ENCODE data around the gene KRT14. TPM values are rescaled to one million over a fixed set of nuclear protein-coding genes. Genes with fewer than 3 reads are reported as not detected.
A peak's percentile ranks its signal among the peaks of the same experiment; 100 is the strongest.

KRT14 gene
- total RNA-seq, 1 donor from 2014 or later, result 0.19 TPM

GRCh38 chr17:41556306-41556705 lies 30.4 kb downstream of the KRT14 start:
- peak overlapping the region; percentile 3 for H3K27ac Mint-ChIP-seq
- TF ChIP-seq, protein P1, sequence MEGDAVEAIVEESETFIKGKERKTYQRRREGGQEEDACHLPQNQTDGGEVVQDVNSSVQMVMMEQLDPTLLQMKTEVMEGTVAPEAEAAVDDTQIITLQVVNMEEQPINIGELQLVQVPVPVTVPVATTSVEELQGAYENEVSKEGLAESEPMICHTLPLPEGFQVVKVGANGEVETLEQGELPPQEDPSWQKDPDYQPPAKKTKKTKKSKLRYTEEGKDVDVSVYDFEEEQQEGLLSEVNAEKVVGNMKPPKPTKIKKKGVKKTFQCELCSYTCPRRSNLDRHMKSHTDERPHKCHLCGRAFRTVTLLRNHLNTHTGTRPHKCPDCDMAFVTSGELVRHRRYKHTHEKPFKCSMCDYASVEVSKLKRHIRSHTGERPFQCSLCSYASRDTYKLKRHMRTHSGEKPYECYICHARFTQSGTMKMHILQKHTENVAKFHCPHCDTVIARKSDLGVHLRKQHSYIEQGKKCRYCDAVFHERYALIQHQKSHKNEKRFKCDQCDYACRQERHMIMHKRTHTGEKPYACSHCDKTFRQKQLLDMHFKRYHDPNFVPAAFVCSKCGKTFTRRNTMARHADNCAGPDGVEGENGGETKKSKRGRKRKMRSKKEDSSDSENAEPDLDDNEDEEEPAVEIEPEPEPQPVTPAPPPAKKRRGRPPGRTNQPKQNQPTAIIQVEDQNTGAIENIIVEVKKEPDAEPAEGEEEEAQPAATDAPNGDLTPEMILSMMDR (conservative IDR thresholded peaks at IDR 0.05), result no peak

GRCh38 chr17:41555105-41555887 lies 31.4 kb downstream of the KRT14 start:
- Mint-ChIP-seq H3K36me3 (no peaks in the 10 kb centered on the region), H3K27ac (no peak overlapping the region), H3K9me3 (no peaks in the 10 kb centered on the region), H3K4me1 (ENCODE audit: unreplicated experiment) (peaks cover 8% of the 10 kb centered on the region), H3K4me3 (no peak overlapping the region), H3K27me3 (peaks cover 2% of the 10 kb centered on the region)
- TF ChIP-seq, protein P1 (conservative IDR thresholded peaks at IDR 0.05), result no peak
- no peak for DNase-seq (ENCODE audit: extremely low spot score, unreplicated experiment)

More at GRCh38 chr17:41556306-41556705, 30.4 kb downstream of the KRT14 start:
- Mint-ChIP-seq H3K9me3 (no peaks in the 10 kb centered on the region), H3K36me3 (no peaks in the 10 kb centered on the region), H3K4me3 (no peak overlapping the region), H3K4me1 (ENCODE audit: unreplicated experiment) (peaks cover 8% of the 10 kb centered on the region), H3K27me3 (peaks cover 2% of the 10 kb centered on the region)
- DNase-seq (ENCODE audit: extremely low spot score, unreplicated experiment), result no peak

GRCh38 chr17:41553987-41554680 lies 32.6 kb downstream of the KRT14 start:
- no peak for DNase-seq (ENCODE audit: extremely low spot score, unreplicated experiment)
- H3K4me1 Mint-ChIP-seq (ENCODE audit: unreplicated experiment), result peaks cover 18% of the 10 kb centered on the region
- H3K27me3 Mint-ChIP-seq, result peaks cover 2% of the 10 kb centered on the region
- H3K9me3 Mint-ChIP-seq, result no peaks in the 10 kb centered on the region
- H3K4me3 Mint-ChIP-seq, result no peak overlapping the region
- no peaks in the 10 kb centered on the region for H3K36me3 Mint-ChIP-seq
- TF ChIP-seq, protein P1 (conservative IDR thresholded peaks at IDR 0.05), result no peak
- peak overlapping the region; percentile 74 for H3K27ac Mint-ChIP-seq

DNA sequence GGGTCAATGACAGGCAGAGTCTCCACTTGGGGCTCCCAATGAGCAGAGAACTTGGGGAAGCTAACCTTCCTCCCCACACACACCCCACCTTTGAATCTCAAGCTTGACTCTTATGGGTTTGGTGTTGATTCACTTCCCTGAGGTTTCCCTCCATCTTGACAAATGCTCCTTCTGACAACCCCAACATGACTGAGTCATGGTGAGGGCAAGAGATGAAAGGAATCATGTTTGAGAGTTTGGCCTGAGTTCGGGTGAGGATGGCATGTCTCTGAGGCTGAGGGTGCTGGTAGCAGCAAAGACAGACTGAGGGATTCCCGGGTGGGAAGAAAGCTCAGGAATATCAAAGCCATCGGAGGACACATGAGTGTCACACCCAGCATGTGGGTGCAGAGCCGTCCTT lies 33.5 kb downstream of the KRT14 start:
- H3K4me1 Mint-ChIP-seq (ENCODE audit: unreplicated experiment), result peaks cover 25% of the 10 kb centered on the region
- TF ChIP-seq, protein P1 (conservative IDR thresholded peaks at IDR 0.05), result no peak
- peaks cover 2% of the 10 kb centered on the region for H3K27me3 Mint-ChIP-seq
- peak overlapping the region; percentile 54 for H3K27ac Mint-ChIP-seq
- H3K4me3 Mint-ChIP-seq, result no peak overlapping the region
- no peaks in the 10 kb centered on the region for H3K9me3 Mint-ChIP-seq
- H3K36me3 Mint-ChIP-seq, result no peaks in the 10 kb centered on the region
- DNase-seq (ENCODE audit: extremely low spot score, unreplicated experiment), result no peak

- DNase-seq (ENCODE audit: extremely low spot score, unreplicated experiment), result no peak
- H3K9me3 Mint-ChIP-seq, result no peaks in the 10 kb centered on the region
- peaks cover 30% of the 10 kb centered on the region for H3K4me1 Mint-ChIP-seq (ENCODE audit: unreplicated experiment)
- TF ChIP-seq, protein P1 (conservative IDR thresholded peaks at IDR 0.05), result no peak
- H3K36me3 Mint-ChIP-seq, result no peaks in the 10 kb centered on the region
- H3K27me3 Mint-ChIP-seq, result peaks cover 2% of the 10 kb centered on the region
- peak overlapping the region; percentile 54 for H3K27ac Mint-ChIP-seq
- H3K4me3 Mint-ChIP-seq, result peak overlapping the region; percentile 16
Measured at GRCh38 chr17:41552455-41552854, 34.2 kb downstream of the KRT14 start.

Measured in type B pancreatic cell (in vitro differentiated cells).